CD4-positive, alpha-beta T cell (primary cell): Measurements from ENCODE around the gene PNPLA1. TPM values are rescaled to one million over a fixed set of nuclear protein-coding genes. Genes with fewer than 3 reads are reported as not detected.

Experiments
- ATAC-seq: fragments of 200-7000 bp; cut with Tn5 transposase; one replicate; pipeline ENCODE4 v1.10.0; 2022; ENCODE audit warnings: mild to moderate bottlenecking; ENCODE audit not compliant: poor library complexity
- CTCF ChIA-PET: fragments of 350-600 bp; sonication (Branson Sonifier 250); formaldehyde crosslinking; loops from one replicate; lab custom pipeline; 2021; ENCODE audit warnings: antibody characterized with exemption, inconsistent platforms; lab: Charles Lee
- POLR2A ChIA-PET: fragments of 350-600 bp; sonication (Branson Sonifier 250); formaldehyde crosslinking; loops from one replicate; lab custom pipeline; 2021; ENCODE audit warnings: antibody characterized with exemption, inconsistent platforms; lab: Charles Lee
- DNase-seq, 14 experiments: peaks; one replicate each; pipeline ENCODE4 v3.0.0-alpha.2; 2013 to 2020; ENCODE audit warnings: mixed read lengths in 2 of 14
- H3K27ac ChIP-seq, 2 donors: one replicate each; pipeline versions ENCODE4 v1.5.1 to v1.7.0; 2013; ENCODE audit warnings: low read length in 2 of 2, low read depth in 1 of 2, mild to moderate bottlenecking in 1 of 2
- H3K27me3 ChIP-seq, 2 experiments: 1 replicate in 1 of 2; 2 replicates in 1 of 2; pipeline versions ENCODE4 v1.6.1 to v1.7.0; 2013; ENCODE audit warnings: low read length in 2 of 2, control low read depth in 1 of 2, mild to moderate bottlenecking in 1 of 2, moderate library complexity in 1 of 2; ENCODE audit not compliant: insufficient read depth in 2 of 2, control insufficient read depth in 1 of 2
- H3K36me3 ChIP-seq: one replicate; pipeline ENCODE4 v1.6.1; 2013; ENCODE audit warnings: low read length, control low read depth; ENCODE audit not compliant: insufficient read depth
- H3K4me1 ChIP-seq: one replicate; pipeline ENCODE4 v1.6.1; 2013; ENCODE audit warnings: low read length, control low read depth; ENCODE audit not compliant: insufficient read depth
- H3K4me3 ChIP-seq: one replicate; pipeline ENCODE4 v1.5.1; 2013; ENCODE audit warnings: mild to moderate bottlenecking, low read length, moderate library complexity
- H3K9me3 ChIP-seq, 2 experiments: 1 replicate in 1 of 2; 2 replicates in 1 of 2; pipeline versions ENCODE4 v1.6.1 to v1.7.0; 2013; ENCODE audit warnings: low read length in 2 of 2, mild to moderate bottlenecking in 2 of 2, control low read depth in 1 of 2, moderate library complexity in 1 of 2; ENCODE audit not compliant: control insufficient read depth in 1 of 2, insufficient read depth in 1 of 2
- H3K27ac Mint-ChIP-seq: one replicate; pipeline ENCODE4 v1.8.0; 2020; ENCODE audit warnings: mixed read lengths
- H3K27me3 Mint-ChIP-seq: one replicate; pipeline ENCODE4 v1.8.0; 2021; ENCODE audit warnings: mixed read lengths
- H3K36me3 Mint-ChIP-seq: one replicate; pipeline ENCODE4 v1.8.0; 2021; ENCODE audit warnings: low read depth, mixed read lengths
- H3K4me1 Mint-ChIP-seq: one replicate; pipeline ENCODE4 v1.8.0; 2021; ENCODE audit warnings: low read depth, mixed read lengths
- H3K4me3 Mint-ChIP-seq: one replicate; pipeline ENCODE4 v1.8.0; 2020; ENCODE audit warnings: mild to moderate bottlenecking, mixed read lengths
- H3K9me3 Mint-ChIP-seq: one replicate; pipeline ENCODE4 v1.8.0; 2020; ENCODE audit warnings: mixed read lengths
- CTCF ChIP-seq: fragments of 200-600 bp; IDR thresholded peaks from one replicate; pipeline ENCODE4 v1.8.0; 2022; ENCODE audit warnings: antibody characterized with exemption, mild to moderate bottlenecking
- intact Hi-C, 2 experiments: fragments of 100-400 bp; cut with DNase I in 1 of 2; cut with micrococcal nuclease in 1 of 2; formaldehyde crosslinking; loops; one replicate each; pipeline versions ENCODE4 v1.15.1 to v1.9.0; 2023 to 2025; cut with DNase I, micrococcal nuclease
- total RNA-seq, 174 experiments: library from RNA in 2 of 174; stranded (reverse) in 2 of 174; gene quantifications; one replicate each; pipeline ENCODE4 v1.2.3 and lab custom pipeline; 2021 to 2026

PNPLA1 gene
- total RNA-seq, 2 experiments from 2014 or later = 0.17 TPM; not detected in 1

GRCh38 chr6:36298027-36298426 is 28.2 kb downstream of the PNPLA1 start:
- Histone ChIP-seq H3K9me3 (no peaks in the 10 kb centered on the region), H3K27me3 (no peaks in the 10 kb centered on the region), H3K4me3 (no peak overlapping the region), H3K4me1 (peaks cover 8% of the 10 kb centered on the region), H3K36me3 (no peaks in the 10 kb centered on the region), H3K27ac (no peak overlapping the region)
- Mint-ChIP-seq H3K9me3 (no peaks in the 10 kb centered on the region), H3K4me1 (peaks cover 7% of the 10 kb centered on the region), H3K27me3 (peaks cover 16% of the 10 kb centered on the region), H3K4me3 (no peak overlapping the region), H3K27ac (no peak overlapping the region), H3K36me3 (no peaks in the 10 kb centered on the region)
- no peak for TF ChIP-seq CTCF
- ChIA-PET CTCF (interaction anchor here (0.7 kb wide), 1 partner anchor 16 kb away, joined by 3 read pairs; no protein-coding TSS in a partner anchor), POLR2A (no interaction called here)
- intact Hi-C loops = no loop called here
- ATAC-seq (no peak), DNase-seq (no peak)

GRCh38 chr6:36301085-36301658 is 31.3 kb downstream of the PNPLA1 start:
- H3K9me3 Mint-ChIP-seq = no peaks in the 10 kb centered on the region
- H3K27me3 ChIP-seq = no peaks in the 10 kb centered on the region
- no peaks in the 10 kb centered on the region for H3K36me3 ChIP-seq
- no peaks in the 10 kb centered on the region for H3K9me3 ChIP-seq
- no peak overlapping the region for H3K4me3 Mint-ChIP-seq
- peaks cover 8% of the 10 kb centered on the region for H3K4me1 ChIP-seq
- DNase-seq = no peak
- intact Hi-C loops = loop anchor here in 1 of 2 experiments (5.0 kb wide), 2 partner anchors 179 to 381 kb away; no protein-coding TSS in a partner anchor
- H3K27me3 Mint-ChIP-seq = peaks cover 16% of the 10 kb centered on the region
- ATAC-seq = no peak
- H3K4me1 Mint-ChIP-seq = peaks cover 7% of the 10 kb centered on the region
- no peak overlapping the region for H3K27ac Mint-ChIP-seq
- H3K4me3 ChIP-seq = no peak overlapping the region
- H3K27ac ChIP-seq = no peak overlapping the region
- TF ChIP-seq CTCF = no peak
- ChIA-PET CTCF (no interaction called here), POLR2A (no interaction called here)
- H3K36me3 Mint-ChIP-seq = no peaks in the 10 kb centered on the region

GRCh38 chr6:36301781-36302180 is 31.9 kb downstream of the PNPLA1 start:
- CTCF ChIA-PET = interaction anchor here (0.5 to 1.8 kb wide), 44 partner anchors 8 to 715 kb away, joined by 3 to 9 read pairs (median 4); partner anchors contain the start of genes BNIP5 and MAPK14
- Histone ChIP-seq H3K27ac (no peak overlapping the region), H3K4me1 (peaks cover 8% of the 10 kb centered on the region), H3K4me3 (no peak overlapping the region), H3K36me3 (no peaks in the 10 kb centered on the region), H3K9me3 (no peaks in the 10 kb centered on the region), H3K27me3 (no peaks in the 10 kb centered on the region)
- peaks cover 16% of the 10 kb centered on the region for H3K27me3 Mint-ChIP-seq
- H3K4me1 Mint-ChIP-seq = peaks cover 7% of the 10 kb centered on the region
- intact Hi-C loops = loop anchor here (1.0 to 5.0 kb wide), 5 partner anchors 59 to 381 kb away; partner anchors contain the start of gene MAPK14 (in 2 of the 2)
- ATAC-seq = no peak
- H3K36me3 Mint-ChIP-seq = no peaks in the 10 kb centered on the region
- no peak for TF ChIP-seq CTCF
- no peak overlapping the region for H3K4me3 Mint-ChIP-seq
- DNase-seq = no peak
- H3K27ac Mint-ChIP-seq = no peak overlapping the region
- H3K9me3 Mint-ChIP-seq = no peaks in the 10 kb centered on the region
- POLR2A ChIA-PET = interaction anchor here (0.9 to 1.0 kb wide), 3 partner anchors 13 to 105 kb away, joined by 3 read pairs; partner anchors contain the start of gene BRPF3
